Renal cortex interstitium (tissue), 11 donors: ENCODE results near the gene PSENEN. TPM values are rescaled to one million over a fixed set of nuclear protein-coding genes. Genes with fewer than 3 reads are reported as not detected.

Experiments used
- DNase-seq, 11 donors: peaks; one replicate each; pipeline ENCODE4 v3.0.0-alpha.2; 2013; ENCODE audit warnings: low read depth in 9 of 11, low spot score in 4 of 11; ENCODE audit errors: extremely low read depth in 1 of 11
- polyA plus RNA-seq, 3 donors: library from polyadenylated mRNA; unstranded; fragments of 120-200 nt; gene quantifications; one replicate each; pipeline ENCODE4 v1.2.1, GENCODE V29; 2013; ENCODE audit not compliant: insufficient read length in 3 of 3

The PSENEN gene
- polyA plus RNA-seq, 3 donors: 59.6 to 66.5 (median 65.4) TPM

DNA sequence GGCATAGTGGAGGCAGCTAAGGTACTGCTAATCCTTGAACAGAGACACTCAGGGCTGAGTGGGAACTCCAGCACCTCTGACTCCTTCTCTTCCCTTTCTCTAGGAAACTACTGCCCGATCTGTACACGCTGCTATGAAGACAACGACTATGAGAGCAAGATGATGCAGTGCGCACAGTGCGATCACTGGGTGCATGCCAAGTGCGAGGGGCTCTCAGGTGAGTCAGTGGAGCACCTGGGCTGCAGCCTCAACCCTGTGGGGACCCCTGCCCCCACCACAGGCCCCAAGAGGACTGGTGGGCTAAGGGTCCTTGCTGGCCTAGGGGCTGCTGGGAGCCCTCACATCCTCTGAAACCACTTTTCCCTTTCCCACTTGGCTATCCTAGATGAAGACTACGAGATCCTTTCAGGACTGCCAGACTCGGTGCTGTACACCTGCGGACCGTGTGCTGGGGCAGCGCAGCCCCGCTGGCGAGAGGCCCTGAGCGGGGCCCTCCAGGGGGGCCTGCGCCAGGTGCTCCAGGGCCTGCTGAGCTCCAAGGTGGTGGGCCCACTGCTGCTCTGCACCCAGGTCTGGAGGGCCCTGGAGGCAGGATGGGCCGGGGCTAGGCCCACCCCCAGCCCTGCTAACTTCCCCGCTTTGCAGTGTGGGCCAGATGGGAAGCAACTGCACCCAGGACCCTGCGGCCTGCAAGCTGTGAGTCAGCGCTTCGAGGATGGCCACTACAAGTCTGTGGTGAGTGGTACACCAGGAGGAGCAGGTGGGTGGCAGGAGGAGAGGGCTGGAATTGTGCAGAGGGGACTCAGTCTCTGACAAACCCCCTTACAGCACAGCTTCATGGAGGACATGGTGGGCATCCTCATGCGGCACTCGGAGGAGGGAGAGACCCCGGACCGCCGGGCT lies 18.1 kb upstream of the PSENEN start:
- no peak for DNase-seq

DNA sequence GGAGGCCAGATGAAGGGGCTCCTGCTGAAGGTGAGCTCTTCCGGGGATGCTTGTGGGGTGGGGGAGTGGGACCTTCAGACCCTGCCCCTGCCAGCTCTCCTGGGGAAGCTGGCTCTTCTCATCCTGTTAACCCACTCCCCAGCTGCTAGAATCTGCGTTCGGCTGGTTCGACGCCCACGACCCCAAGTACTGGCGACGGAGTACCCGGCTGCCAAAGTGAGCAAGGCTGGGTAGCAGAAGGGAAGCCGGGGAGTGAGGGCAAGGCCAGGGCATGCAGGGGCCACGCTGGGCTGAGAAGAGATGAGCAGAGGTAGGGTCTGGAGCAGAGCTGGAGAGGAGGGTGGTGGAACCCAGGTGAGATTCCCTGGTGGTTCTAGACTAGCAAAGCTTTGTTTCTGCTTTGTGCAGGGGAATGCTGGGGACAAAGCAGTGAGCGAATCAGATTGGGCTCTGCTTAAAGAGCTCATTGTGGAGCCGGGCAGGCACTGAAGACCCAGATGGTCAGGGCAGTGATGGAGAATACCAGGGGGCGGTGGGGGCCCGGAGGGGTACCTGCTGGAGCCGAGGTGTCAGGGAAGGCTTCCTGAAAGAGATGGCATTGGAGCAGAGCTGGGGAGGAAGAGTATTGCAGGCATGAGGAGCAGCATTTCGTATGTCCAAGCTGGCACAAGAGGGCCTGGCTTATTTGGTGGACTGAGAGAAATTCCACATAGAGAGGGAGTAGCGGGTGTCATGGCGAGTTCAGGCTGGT lies 17.3 kb upstream of the PSENEN start:
- DNase-seq: no peak

DNA sequence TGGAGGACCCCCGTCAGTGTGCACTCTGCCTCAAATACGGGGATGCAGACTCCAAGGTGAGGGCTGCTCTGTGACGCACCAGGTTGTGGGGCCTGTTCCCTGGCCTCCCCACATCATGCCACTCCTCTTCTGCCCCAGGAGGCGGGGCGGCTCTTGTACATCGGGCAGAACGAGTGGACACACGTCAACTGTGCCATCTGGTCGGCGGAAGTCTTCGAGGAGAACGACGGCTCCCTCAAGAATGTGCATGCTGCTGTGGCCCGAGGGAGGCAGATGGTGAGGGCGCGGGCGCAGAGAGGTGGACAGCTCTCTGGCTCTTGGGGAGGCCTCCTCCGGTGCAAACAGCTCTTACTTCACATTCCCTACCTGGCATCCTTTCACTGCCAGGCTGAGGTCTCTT lies 16.4 kb upstream of the PSENEN start:
- no peak for DNase-seq

DNA sequence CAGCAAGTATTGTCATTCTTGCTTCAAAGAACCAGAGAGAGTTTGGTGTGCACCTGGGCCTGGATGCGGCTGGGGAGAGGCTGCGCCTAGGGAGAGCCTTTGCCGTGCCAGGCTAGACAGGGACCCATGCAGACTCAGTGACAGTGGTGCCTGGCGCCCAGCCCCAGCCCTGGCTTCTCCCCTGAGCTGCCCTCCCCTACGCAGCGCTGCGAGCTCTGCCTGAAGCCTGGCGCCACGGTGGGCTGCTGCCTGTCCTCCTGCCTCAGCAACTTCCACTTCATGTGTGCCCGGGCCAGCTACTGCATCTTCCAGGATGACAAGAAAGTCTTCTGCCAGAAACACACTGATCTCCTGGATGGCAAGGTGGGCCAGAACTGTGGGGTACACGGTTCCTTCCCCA lies 15.7 kb upstream of the PSENEN start:
- no peak for DNase-seq

DNA sequence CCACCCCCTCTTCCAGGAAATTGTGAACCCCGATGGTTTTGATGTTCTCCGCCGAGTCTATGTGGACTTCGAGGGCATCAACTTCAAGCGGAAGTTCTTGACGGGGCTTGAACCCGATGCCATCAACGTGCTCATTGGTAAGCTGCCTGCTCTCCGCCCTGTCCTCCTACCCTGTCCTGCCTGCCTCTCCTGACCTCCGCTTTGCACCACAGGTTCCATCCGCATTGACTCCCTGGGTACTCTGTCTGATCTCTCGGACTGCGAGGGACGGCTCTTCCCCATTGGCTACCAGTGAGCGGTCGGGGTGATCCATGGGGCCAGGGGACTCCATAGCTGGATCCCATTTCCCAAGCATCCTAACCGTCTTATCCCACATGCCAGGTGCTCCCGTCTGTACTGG lies 15.1 kb upstream of the PSENEN start:
- no peak for DNase-seq

DNA sequence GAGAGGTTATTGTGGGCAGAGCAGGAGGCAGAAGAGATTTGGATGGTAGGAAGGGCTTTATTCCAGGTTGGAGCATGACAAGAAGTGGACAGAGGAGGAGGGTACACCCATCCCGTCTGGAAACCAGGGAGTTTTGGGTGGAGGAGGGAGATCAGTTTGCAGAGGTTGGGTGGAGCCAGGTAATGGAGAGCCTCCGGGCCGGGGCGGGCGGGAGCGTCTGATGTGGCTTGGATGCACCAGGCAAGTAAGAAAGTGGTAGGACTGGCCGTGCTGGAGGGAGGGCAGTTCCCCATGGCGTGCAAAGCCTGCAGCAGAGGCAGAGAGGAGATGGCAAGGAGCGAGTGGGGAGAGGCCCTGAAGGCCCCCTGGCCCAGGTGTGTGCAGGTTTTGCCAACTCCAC lies 14.1 kb upstream of the PSENEN start:
- DNase-seq: no peak

DNA sequence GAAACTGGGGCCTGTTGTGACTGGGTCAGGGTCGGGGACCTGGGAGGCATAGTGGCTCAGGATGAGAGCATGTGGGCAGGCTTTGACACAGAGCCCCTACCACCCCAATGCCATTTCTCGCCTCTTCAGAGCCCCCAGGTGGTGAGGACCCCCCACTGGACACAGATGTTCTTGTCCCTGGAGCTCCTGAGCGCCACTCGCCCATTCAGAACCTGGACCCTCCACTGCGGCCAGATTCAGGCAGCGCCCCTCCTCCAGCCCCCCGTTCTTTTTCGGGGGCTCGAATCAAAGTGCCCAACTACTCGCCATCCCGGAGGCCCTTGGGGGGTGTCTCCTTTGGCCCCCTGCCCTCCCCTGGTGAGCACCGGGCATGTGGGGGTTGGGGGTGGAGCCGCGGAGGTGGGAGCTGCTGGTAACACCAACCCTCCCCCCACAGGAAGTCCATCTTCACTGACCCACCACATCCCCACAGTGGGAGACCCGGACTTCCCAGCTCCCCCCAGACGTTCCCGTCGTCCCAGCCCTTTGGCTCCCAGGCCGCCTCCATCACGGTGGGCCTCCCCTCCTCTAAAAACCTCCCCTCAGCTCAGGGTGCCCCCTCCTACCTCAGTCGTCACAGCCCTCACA lies 13.6 kb upstream of the PSENEN start:
- no peak for DNase-seq

DNA sequence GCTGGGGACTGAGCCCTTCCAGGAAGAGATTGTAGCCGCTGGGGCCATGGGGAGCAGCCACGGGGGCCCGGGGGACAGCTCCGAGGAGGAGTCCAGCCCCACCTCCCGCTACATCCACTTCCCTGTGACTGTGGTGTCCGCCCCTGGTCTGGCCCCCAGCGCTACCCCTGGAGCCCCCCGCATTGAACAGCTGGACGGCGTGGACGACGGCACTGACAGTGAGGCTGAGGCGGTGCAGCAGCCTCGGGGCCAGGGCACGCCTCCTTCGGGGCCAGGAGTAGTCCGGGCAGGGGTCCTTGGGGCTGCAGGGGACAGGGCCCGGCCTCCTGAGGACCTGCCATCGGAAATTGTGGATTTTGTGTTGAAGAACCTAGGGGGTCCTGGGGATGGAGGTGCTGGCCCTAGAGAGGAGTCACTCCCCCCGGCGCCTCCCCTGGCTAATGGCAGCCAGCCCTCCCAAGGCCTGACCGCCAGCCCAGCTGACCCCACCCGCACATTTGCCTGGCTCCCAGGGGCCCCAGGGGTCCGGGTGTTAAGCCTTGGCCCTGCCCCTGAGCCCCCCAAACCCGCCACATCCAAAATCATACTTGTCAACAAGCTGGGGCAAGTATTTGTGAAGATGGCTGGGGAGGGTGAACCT lies 12.8 kb upstream of the PSENEN start:
- DNase-seq: no peak

DNA sequence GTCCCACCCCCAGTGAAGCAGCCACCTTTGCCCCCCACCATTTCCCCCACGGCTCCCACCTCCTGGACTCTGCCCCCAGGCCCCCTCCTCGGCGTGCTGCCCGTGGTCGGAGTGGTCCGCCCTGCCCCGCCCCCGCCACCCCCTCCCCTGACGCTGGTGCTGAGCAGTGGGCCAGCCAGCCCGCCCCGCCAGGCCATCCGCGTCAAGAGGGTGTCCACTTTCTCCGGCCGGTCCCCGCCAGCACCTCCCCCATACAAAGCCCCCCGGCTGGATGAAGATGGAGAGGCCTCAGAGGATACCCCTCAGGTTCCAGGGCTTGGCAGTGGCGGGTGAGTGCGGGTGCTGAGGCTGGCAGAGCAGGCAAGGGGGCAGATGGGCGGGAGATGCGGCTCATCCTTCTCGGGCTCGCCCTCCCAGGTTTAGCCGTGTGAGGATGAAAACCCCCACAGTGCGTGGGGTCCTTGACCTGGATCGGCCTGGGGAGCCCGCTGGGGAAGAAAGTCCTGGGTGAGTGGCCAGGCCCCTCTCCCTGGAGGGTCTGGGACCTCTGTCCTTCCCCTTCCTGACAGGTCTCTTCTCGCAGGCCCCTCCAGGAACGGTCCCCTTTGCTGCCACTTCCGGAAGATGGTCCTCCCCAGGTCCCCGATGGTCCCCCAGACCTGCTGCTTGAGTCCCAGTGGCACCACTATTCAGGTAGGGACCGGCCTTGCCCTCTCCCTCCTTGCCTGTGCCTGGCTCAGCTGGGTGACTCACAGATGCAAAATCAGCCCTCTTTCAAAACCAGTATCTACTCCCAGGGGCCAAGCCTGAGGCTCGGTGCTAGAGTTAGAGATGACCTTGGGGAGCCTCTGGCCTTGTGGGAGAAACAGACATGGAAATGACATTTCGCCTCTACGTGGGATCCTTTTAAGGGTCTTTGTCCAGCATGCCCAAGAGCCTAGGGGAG lies 12.0 kb upstream of the PSENEN start:
- no peak for DNase-seq

DNA sequence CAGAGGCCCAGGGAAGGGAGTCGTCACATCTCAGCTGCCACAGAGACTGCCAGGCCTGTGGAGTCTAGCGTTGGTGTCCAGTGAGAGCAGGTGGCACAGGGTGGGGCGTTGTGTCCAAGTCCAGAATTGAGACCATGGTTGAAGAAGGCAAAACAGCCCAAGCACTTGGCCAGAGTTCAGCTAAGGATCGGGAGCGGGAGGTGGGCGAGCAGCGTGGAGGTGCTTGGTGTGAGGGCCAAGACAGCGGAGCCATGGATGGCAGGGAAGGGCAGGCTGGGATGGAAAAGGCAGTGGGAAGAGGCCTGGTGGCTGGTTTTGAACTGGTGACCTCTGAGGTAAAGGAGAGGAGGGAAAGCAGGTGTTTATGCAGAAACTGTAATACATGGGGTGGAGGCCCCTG lies 11.2 kb upstream of the PSENEN start:
- DNase-seq: no peak

DNA sequence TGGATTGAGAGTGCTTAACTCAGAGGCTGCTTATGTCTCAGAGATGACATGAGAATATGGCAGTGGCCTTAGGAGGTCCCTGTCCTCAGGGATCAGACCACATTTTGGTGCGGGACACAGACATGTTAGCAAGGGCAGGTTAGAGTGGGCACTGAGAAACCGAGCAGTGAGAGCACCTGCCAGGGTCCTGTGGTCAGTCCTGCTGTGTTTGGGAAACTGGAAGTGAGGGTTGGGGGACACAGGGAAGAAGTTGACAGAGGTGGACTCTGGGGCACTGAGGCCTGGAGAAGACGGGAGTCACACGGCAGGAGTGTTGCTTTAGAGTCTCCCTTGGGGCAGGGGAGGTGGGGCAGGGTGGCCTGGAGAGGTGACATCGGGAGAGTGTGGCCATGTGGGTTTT lies 10.6 kb upstream of the PSENEN start:
- no peak for DNase-seq

DNA sequence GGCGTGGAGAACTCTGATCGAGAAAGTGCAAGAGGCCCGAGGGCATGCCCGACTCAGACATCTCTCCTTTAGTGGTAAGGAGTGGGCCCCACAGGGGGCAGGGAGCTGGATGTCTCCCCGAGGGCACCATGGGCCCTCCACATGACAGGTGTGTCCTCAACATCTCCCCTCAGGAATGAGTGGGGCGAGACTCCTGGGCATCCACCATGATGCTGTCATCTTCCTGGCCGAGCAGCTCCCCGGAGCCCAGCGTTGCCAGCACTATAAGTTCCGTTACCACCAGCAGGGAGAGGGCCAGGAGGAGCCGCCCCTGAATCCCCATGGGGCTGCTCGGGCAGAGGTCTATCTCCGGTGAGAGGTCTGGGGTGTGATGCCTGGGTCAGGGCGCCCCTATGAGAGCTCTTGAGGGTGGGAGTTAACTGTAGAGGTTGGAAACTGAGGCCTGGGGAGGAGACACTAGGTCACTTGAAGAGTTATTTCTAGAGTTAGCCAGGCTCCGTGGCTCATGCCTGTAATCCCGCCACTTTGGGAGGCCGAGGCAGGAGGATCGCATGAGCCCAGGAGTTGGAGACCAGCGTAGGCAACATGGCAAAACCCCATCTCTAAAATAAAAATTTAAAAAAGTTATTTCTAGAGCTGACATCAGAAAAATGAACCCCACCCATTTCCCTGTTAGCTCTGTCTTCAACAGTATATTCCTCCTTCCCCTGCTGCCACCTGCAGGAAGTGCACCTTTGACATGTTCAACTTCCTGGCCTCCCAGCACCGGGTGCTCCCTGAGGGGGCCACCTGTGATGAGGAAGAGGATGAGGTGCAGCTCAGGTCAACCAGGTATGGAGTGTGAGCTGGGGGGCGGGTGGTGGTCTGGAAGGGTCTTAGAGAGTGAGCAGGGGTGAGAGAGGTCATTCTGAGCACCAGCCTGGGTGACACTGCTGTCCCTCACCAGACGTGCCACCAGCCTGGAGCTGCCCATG lies 8.3 kb upstream of the PSENEN start:
- no peak for DNase-seq

DNA sequence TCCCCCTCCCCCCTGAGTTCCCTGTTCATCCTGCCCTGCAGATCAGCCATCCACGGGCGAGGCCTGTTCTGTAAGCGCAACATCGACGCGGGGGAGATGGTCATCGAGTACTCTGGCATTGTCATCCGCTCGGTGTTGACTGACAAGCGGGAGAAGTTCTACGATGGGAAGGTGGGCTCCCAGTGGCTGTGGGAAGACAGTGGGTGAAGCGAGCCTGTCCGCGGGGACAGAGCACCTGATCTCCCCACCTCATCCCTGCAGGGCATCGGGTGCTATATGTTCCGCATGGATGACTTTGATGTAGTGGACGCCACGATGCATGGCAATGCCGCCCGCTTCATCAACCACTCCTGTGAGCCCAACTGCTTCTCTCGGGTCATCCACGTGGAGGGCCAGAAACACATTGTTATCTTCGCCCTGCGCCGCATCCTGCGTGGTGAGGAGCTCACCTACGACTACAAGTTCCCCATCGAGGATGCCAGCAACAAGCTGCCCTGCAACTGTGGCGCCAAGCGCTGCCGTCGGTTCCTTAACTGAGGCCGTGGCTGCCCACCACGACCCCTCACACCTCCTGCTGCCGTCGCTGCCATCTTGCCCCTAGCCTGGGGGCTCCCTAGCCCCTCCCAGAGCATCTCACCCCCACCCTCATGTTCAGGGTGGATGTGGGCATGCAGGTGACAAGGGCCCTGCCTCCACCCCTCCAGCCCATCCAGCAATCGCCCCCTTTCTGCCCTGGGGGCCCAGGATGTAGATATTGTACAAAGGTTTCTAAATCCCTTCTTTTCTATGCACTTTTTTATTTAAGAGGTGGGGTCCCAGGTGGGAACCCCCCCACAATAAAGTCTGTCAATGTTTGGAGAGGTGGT lies 7.2 kb upstream of the PSENEN start:
- no peak for DNase-seq

DNA sequence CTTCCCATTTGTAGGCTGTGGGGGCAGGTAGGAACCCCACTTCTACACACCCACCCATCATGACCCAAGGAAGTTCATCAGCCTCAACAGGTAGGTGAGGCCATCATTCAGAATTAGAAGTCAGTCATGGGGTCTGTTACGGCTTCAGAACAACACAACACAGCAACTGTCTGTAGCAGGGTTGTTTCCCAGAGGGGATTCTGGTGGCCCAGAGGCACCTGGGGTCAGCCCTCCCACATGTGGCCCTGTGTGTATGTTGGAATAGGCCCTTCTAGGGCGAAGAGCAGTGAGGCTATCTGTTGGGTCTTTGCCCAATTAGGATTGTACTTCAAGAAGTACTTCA lies 6.6 kb upstream of the PSENEN start:
- no peak for DNase-seq

DNA sequence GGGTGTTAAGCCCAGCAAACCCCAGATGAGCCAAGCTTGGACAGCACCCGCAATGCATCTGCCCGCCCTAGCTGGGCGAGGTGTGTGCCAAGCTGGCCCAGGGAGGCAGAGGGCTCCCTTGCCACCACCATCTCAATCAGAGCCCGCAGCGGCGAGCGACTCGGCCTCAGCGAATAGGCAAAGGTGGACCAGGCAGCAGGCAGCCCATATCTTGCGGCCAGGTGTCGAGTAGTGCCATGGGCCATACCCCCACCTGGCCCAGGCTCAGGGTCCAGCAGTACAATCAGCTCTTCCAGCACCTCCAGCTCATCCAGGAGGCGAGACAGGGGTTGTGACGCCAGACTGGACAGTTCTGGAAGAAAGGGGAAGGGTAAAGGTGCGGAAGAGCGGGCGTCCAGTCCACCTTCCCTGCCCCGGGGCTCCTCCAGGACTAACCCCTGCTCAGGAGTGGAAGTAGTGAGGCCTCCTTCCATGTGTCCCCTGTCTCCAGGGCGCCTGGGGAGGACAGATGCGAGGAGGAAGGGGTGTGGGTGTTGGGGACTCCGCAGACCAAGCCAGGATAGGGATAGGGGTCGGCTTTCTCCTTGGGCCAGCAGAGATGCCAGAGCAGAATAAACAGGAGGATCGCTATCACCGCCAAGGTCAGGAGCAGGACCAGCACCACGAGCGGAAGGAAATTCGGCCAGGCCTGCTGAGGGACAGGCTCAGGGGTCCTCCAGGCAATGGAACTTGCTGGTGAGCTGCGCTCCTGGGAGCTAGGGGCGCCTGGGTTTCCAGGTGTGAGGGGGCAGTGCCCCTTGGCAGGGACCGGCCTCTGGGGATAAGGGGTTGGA lies 6.0 kb upstream of the PSENEN start:
- DNase-seq: no peak

DNA sequence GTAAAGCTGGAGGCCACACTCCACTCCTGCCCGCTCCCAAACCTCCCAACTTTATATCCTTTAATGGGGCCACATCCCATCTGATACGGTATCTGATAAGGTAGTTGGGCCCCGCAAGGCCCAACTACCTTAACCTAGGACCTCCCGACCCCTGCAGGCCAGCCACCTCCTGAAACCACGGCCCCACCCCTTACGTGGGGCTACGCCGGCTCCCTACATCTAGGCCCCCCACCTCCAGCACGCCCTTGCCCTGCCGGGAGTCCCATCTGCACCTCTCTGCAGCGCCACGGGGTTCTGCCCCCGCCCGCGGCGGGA lies 5.4 kb upstream of the PSENEN start:
- no peak for DNase-seq
